NB4 (cell line): ENCODE results near the gene MAP2K4.

Experiments
- DNase-seq: peaks from one replicate; pipeline ENCODE4 v3.0.0; 2010; ENCODE audit warnings: low read depth
- H3K4me3 ChIP-seq: one replicate; pipeline ENCODE4 v1.5.1; 2011; ENCODE audit warnings: mild to moderate bottlenecking, low read depth, low read length, moderate library complexity
- CTCF ChIP-seq: IDR thresholded peaks from one replicate; pipeline ENCODE4 v1.5.1; 2012; ENCODE audit warnings: low read depth, low read length
- MAX ChIP-seq: IDR thresholded peaks from 2 replicates; pipeline ENCODE4 v1.6.1; 2011; ENCODE audit warnings: low read depth, low read length
- MYC ChIP-seq: IDR thresholded peaks from 2 replicates; pipeline ENCODE4 v1.6.1; 2011; ENCODE audit warnings: low read depth, low read length
- POLR2A ChIP-seq: IDR thresholded peaks from 2 replicates; pipeline ENCODE4 v1.6.1; 2011; ENCODE audit warnings: mild to moderate bottlenecking; ENCODE audit not compliant: insufficient read length; ENCODE audit errors: extremely low read depth

The MAP2K4 gene

GRCh38 chr17:12064395-12064794 is 43.7 kb downstream of the MAP2K4 start:
- H3K4me3 ChIP-seq = no peak overlapping the region
- DNase-seq = no peak
- TF ChIP-seq POLR2A (no peak), CTCF (no peak), MYC (no peak), MAX (no peak)

GRCh38 chr17:12067485-12067884 is 46.8 kb downstream of the MAP2K4 start:
- TF ChIP-seq MAX (no peak), CTCF (no peak)
- DNase-seq = no peak
- H3K4me3 ChIP-seq = no peak overlapping the region

GRCh38 chr17:12068946-12069345 is 48.3 kb downstream of the MAP2K4 start:
- H3K4me3 ChIP-seq = no peak overlapping the region
- DNase-seq = no peak
- no peak for TF ChIP-seq MYC

- no peak for TF ChIP-seq MYC
- no peak for TF ChIP-seq MAX
- TF ChIP-seq CTCF = no peak
- TF ChIP-seq POLR2A = no peak
- DNase-seq = no peak
- H3K4me3 ChIP-seq = no peak overlapping the region
Measured at GRCh38 chr17:12070561-12070960, 49.9 kb downstream of the MAP2K4 start.

- H3K4me3 ChIP-seq = no peak overlapping the region
- no peak for DNase-seq
- TF ChIP-seq MAX = no peak
- no peak for TF ChIP-seq POLR2A
- no peak for TF ChIP-seq CTCF
- no peak for TF ChIP-seq MYC
Measured at GRCh38 chr17:12074346-12074745, 53.7 kb downstream of the MAP2K4 start.

- no peak overlapping the region for H3K4me3 ChIP-seq
- TF ChIP-seq POLR2A (no peak), CTCF (no peak), MYC (no peak), MAX (no peak)
Measured at GRCh38 chr17:12077773-12078172, 57.1 kb downstream of the MAP2K4 start.

GRCh38 chr17:12078791-12079190 is 58.1 kb downstream of the MAP2K4 start:
- TF ChIP-seq CTCF = no peak
- no peak for TF ChIP-seq MAX
- TF ChIP-seq POLR2A = no peak
- TF ChIP-seq MYC = no peak

More at GRCh38 chr17:12077773-12078172, 57.1 kb downstream of the MAP2K4 start:
- DNase-seq = no peak

More at GRCh38 chr17:12078791-12079190, 58.1 kb downstream of the MAP2K4 start:
- DNase-seq = no peak
- no peak overlapping the region for H3K4me3 ChIP-seq
